Ramos (cell line): ENCODE measurements around the gene NUDT15.
"Not testable (repeated sequence)": the region's sequence is repeated elsewhere in the genome, so short reads cannot be mapped to it uniquely, and the experiment has no call there.

Source experiments
- in situ Hi-C: fragments of 300-500 bp; cut with MboI; formaldehyde crosslinking; loops from one replicate; pipeline ENCODE4 v1.14.3; 2022; ENCODE audit warnings: low sequenced_read_pairs; ENCODE audit not compliant: unreplicated experiment

NUDT15 gene

GRCh38 chr13:48037346-48038173, at the start of gene NUDT15:
Gene NUDT15 (plus strand): TSS chr13:48037726. CDS start chr13:48037747, 21 bp downstream.
- in situ Hi-C loops, result no loop called here

- in situ Hi-C loops, result no loop called here
Observed at GRCh38 chr13:47990427-47990826, 47.1 kb upstream of the NUDT15 start.

GRCh38 chr13:47990920-47991466, 46.5 kb upstream of the NUDT15 start:
- in situ Hi-C loops, result no loop called here

GRCh38 chr13:47991859-47992258, 45.7 kb upstream of the NUDT15 start:
- in situ Hi-C loops, result no loop called here

- in situ Hi-C loops, result no loop called here
Observed at GRCh38 chr13:47997384-47997783, 40.1 kb upstream of the NUDT15 start.

- in situ Hi-C loops, result no loop called here
Observed at GRCh38 chr13:47999973-48000372, 37.6 kb upstream of the NUDT15 start.

- in situ Hi-C loops, result no loop called here
Observed at GRCh38 chr13:48000559-48001113, 36.9 kb upstream of the NUDT15 start.

- in situ Hi-C loops, result no loop called here
Observed at GRCh38 chr13:48001114-48001881, 36.2 kb upstream of the NUDT15 start, which contains the start of gene SUCLA2. Gene SUCLA2 (minus strand): TSS chr13:48001273. CDS start chr13:48001269, 4 bp downstream.

GRCh38 chr13:48001999-48002398, 35.5 kb upstream of the NUDT15 start:
- in situ Hi-C loops, result not testable (repeated sequence)

- in situ Hi-C loops, result no loop called here
Observed at GRCh38 chr13:48004201-48004600, 33.3 kb upstream of the NUDT15 start.

GRCh38 chr13:48006396-48006795, 31.1 kb upstream of the NUDT15 start:
- in situ Hi-C loops, result no loop called here

- in situ Hi-C loops, result no loop called here
Observed at GRCh38 chr13:48009284-48009683, 28.2 kb upstream of the NUDT15 start.

GRCh38 chr13:48010698-48011097, 26.8 kb upstream of the NUDT15 start:
- in situ Hi-C loops, result no loop called here

GRCh38 chr13:48012668-48013067, 24.9 kb upstream of the NUDT15 start:
- in situ Hi-C loops, result no loop called here

GRCh38 chr13:48014359-48014758, 23.2 kb upstream of the NUDT15 start:
- in situ Hi-C loops, result no loop called here

GRCh38 chr13:48018637-48019036, 18.9 kb upstream of the NUDT15 start:
- in situ Hi-C loops, result no loop called here

- in situ Hi-C loops, result no loop called here
Observed at GRCh38 chr13:48019796-48020195, 17.7 kb upstream of the NUDT15 start.

- in situ Hi-C loops, result no loop called here
Observed at GRCh38 chr13:48028066-48028465, 9.5 kb upstream of the NUDT15 start.

GRCh38 chr13:48029859-48030258, 7.7 kb upstream of the NUDT15 start:
- in situ Hi-C loops, result no loop called here

- in situ Hi-C loops, result no loop called here
Observed at GRCh38 chr13:48038761-48039160, 1.2 kb downstream of the NUDT15 start.

GRCh38 chr13:48040049-48040448, 2.5 kb downstream of the NUDT15 start:
- in situ Hi-C loops, result no loop called here
